Measurements from ENCODE around the gene CACTIN. TPM values are rescaled to one million over a fixed set of nuclear protein-coding genes. Genes with fewer than 3 reads are reported as not detected.

Gene CACTIN
- total and polyA plus RNA-seq, 2 of the 4 experiments (the other 2 are of a cell fraction) = 10.8 to 19.5 TPM

DNA sequence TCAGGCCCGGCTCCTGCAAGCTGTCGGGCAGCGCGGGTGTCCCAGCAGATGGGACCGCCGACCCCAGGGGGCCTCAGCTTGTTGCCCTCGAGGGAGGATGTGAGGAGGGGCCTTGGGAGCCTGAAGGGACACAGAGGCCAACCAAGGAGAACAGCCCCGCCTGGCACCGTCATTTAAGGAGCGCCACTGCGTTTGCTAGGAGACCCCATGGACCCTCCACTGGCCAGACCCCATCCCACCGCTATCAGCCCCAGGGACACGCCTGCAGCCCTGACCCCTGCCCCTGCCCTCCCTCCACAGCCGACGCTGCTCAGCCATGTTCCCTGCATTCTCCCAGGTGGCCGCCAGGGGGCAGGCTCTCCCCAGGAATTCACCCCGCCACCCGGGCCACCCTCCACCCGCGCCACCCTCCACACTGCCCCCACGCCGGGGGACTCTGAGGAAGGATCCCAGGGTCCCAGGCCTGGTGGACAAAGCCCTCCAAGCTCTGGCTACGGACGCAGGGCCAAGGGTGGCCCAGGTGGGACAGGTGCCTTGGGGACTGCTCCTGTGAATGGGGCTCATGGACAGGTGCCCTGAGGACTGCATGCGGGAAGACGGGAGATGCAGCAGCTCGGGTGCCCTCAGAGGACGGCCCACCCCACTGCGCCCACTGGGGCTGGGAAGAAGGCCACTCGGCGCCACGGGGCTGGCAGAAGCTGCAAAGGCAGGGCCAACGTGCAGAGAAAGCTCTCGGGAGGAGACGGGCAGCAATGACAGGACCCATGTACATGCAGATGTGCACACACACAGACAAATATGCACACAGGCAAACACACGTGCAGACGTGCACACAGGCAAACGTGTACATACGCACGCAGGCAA lies 39.3 kb upstream of the CACTIN start:
- Histone ChIP-seq H3K14ac (replicated peaks; ENCODE audit: low read depth, low read length) (no peak overlapping the region), H3K56ac (ENCODE audit: extremely low read depth, insufficient read depth, low read length) (no peak overlapping the region), H2BK15ac (ENCODE audit: low read depth, low read length) (no peak overlapping the region), H3K79me1 (ENCODE audit: low read depth in 1 of 2, low read length in 2 of 2) (peaks cover 6 to 36% of the 10 kb centered on the region in 2 experiments), H3K4me1 (ENCODE audit: control insufficient read depth, insufficient read depth, low read length) (peaks cover 7% of the 10 kb centered on the region), H3K4ac (ENCODE audit: low read depth, low read length) (no peak overlapping the region), H2AK5ac (ENCODE audit: low read depth, low read length) (no peak overlapping the region), H3K9me1 (ENCODE audit: insufficient read depth, low read length) (no peaks in the 10 kb centered on the region), H2BK5ac (ENCODE audit: low read depth, low read length, poor library complexity, severe bottlenecking) (no peak overlapping the region), H3K27ac (ENCODE audit: insufficient read depth, low read length) (no peak overlapping the region), H4K20me1 (ENCODE audit: insufficient read depth, low read length) (peaks cover 17% of the 10 kb centered on the region), H2AFZ (replicated peaks; ENCODE audit: low read length, poor library complexity) (peak overlapping the region; percentile 70), H2BK120ac (ENCODE audit: low read depth, low read length) (no peak overlapping the region), H2AK9ac (replicated peaks; ENCODE audit: low read depth, low read length, poor library complexity) (peak overlapping the region; percentile 90), H4K8ac (ENCODE audit: low read depth in 2 of 2, low read length in 2 of 2) (no peak overlapping the region), H4K91ac (ENCODE audit: insufficient read depth, low read depth, low read length) (no peak overlapping the region; the same call in 1 of the 2 replicates), H3K4me2 (ENCODE audit: low read depth, low read length) (no peak overlapping the region), H3K36me3 (ENCODE audit: control insufficient read depth, insufficient read depth, low read length) (peaks cover 29% of the 10 kb centered on the region), H4K5ac (ENCODE audit: low read depth, low read length) (no peak overlapping the region), H3K9ac (ENCODE audit: low read depth, low read length) (no peak overlapping the region), H3K4me3 (ENCODE audit: insufficient read depth, low read depth, low read length) (no peak overlapping the region), H3K9me3 (ENCODE audit: control insufficient read depth, insufficient read depth, low read length) (no peaks in the 10 kb centered on the region), H2BK20ac (ENCODE audit: low read depth, low read length) (no peak overlapping the region), H3K18ac (ENCODE audit: low read depth, low read length) (no peak overlapping the region), H3K27me3 (ENCODE audit: control insufficient read depth, insufficient read depth, low read length) (no peaks in the 10 kb centered on the region), H3K23ac (ENCODE audit: low read depth, low read length) (no peak overlapping the region)
- DNase-seq = no peak
- intact Hi-C loops (cut with micrococcal nuclease) (loop anchor here (1.0 to 10.0 kb wide), 4 partner anchors 34 to 539 kb away; partner anchors contain the start of gene PIP5K1C), in situ Hi-C loops (cut with MboI; ENCODE audit: low sequenced_read_pairs) (loop anchor here (5.0 kb wide), 1 partner anchor 36 kb away; the partner anchor contains the start of gene PIP5K1C), dilution Hi-C loops (cut with HindIII; ENCODE audit: low sequenced_read_pairs, unreplicated experiment) (no loop called here)
- no TSS peak for BruUV-seq (replicated peaks)
- CTCF ChIA-PET = no interaction called here
- TF ChIP-seq SMC3 (IDR thresholded peaks at IDR 0.05; ENCODE audit: low read depth, low read length) (peak; percentile 86), RAD21 (IDR thresholded peaks at IDR 0.05; ENCODE audit: low read length) (peak; percentile 85), MXI1 (IDR thresholded peaks at IDR 0.05; ENCODE audit: borderline replicate concordance, low read depth, low read length) (no peak), CEBPB (IDR thresholded peaks at IDR 0.05; ENCODE audit: low read depth, low read length) (no peak), RFX5 (IDR thresholded peaks at IDR 0.05; ENCODE audit: low read depth, low read length) (no peak), MAZ (IDR thresholded peaks at IDR 0.05; ENCODE audit: borderline replicate concordance, low read depth, low read length) (peak; percentile 61; the same call in 1 of the 2 replicates), RCOR1 (IDR thresholded peaks at IDR 0.05; ENCODE audit: insufficient replicate concordance, low read length) (no peak)
- TF ChIP-seq, protein P1, sequence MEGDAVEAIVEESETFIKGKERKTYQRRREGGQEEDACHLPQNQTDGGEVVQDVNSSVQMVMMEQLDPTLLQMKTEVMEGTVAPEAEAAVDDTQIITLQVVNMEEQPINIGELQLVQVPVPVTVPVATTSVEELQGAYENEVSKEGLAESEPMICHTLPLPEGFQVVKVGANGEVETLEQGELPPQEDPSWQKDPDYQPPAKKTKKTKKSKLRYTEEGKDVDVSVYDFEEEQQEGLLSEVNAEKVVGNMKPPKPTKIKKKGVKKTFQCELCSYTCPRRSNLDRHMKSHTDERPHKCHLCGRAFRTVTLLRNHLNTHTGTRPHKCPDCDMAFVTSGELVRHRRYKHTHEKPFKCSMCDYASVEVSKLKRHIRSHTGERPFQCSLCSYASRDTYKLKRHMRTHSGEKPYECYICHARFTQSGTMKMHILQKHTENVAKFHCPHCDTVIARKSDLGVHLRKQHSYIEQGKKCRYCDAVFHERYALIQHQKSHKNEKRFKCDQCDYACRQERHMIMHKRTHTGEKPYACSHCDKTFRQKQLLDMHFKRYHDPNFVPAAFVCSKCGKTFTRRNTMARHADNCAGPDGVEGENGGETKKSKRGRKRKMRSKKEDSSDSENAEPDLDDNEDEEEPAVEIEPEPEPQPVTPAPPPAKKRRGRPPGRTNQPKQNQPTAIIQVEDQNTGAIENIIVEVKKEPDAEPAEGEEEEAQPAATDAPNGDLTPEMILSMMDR (conservative IDR thresholded peaks at IDR 0.05; ENCODE audit: low read depth, low read length) = peak; percentile 86
- WGBS, 2 experiments (ENCODE audit: extremely low coverage in 2 of 2, insufficient read length in 1 of 2) = 44% methylated on average over 17 of the region's 40 CpGs; no CpG with 5 or more reads in 1 of the 2 experiments
- ATAC-seq (ENCODE audit: low read depth) = peak; percentile 84
- POLR2A ChIA-PET (ENCODE audit: unreplicated experiment) = no interaction called here

Measured in IMR-90 (cell line).